Heart right ventricle (tissue), 16 donors: ENCODE results near the gene PCSK2. TPM values are rescaled to one million over a fixed set of nuclear protein-coding genes. Genes with fewer than 3 reads are reported as not detected.

Experiments
- ATAC-seq, 8 donors: fragments of 200-7000 bp; cut with Tn5 transposase; one replicate each; pipeline ENCODE4 v1.9.1; 2020; ENCODE audit warnings: mild to moderate bottlenecking in 8 of 8, moderate library complexity in 8 of 8, moderate number of reproducible peaks in 1 of 8
- DNase-seq, 2 donors: peaks; one replicate each; pipeline ENCODE4 v3.0.0-alpha.2; 2020
- H3K27ac ChIP-seq, 10 donors: fragments of 200-600 bp; sonication (generic) in 2 of 10; one replicate each; pipeline versions ENCODE4 v1.5.0 to v1.8.0; 2020 to 2022; ENCODE audit warnings: mild to moderate bottlenecking in 3 of 10
- H3K27me3 ChIP-seq, 7 donors: fragments of 200-600 bp; one replicate each; pipeline ENCODE4 v1.8.0; 2021 to 2022; ENCODE audit warnings: mild to moderate bottlenecking in 2 of 7
- H3K36me3 ChIP-seq, 9 donors: fragments of 200-600 bp; sonication (generic) in 1 of 9; one replicate each; pipeline versions ENCODE4 v1.5.0 to v1.8.0; 2020 to 2022; ENCODE audit warnings: mild to moderate bottlenecking in 2 of 9
- H3K4me1 ChIP-seq, 9 donors: fragments of 200-600 bp; sonication (generic) in 1 of 9; one replicate each; pipeline versions ENCODE4 v1.5.0 to v1.8.0; 2020 to 2022; ENCODE audit warnings: mild to moderate bottlenecking in 4 of 9
- H3K4me3 ChIP-seq, 10 donors: fragments of 200-600 bp; sonication (generic) in 2 of 10; one replicate each; pipeline versions ENCODE4 v1.5.0 to v1.8.0; 2020 to 2022; ENCODE audit warnings: mild to moderate bottlenecking in 7 of 10, moderate library complexity in 2 of 10
- H3K9me3 ChIP-seq, 11 donors: fragments of 200-600 bp in 10 of 11; sonication (generic) in 2 of 11; one replicate each; pipeline versions ENCODE4 v1.5.0 to v1.8.0; 2013 to 2022; ENCODE audit warnings: mild to moderate bottlenecking in 2 of 11, control low read depth in 1 of 11, moderate library complexity in 1 of 11
- CTCF ChIP-seq, 9 donors: fragments of 200-600 bp; sonication (generic) in 2 of 9; IDR thresholded peaks; one replicate each; pipeline versions ENCODE4 v1.5.0 to v1.8.0; 2021 to 2022; ENCODE audit warnings: antibody characterized with exemption in 9 of 9, mild to moderate bottlenecking in 5 of 9, moderate library complexity in 1 of 9
- WGBS, 2 donors: extraction: QIAGEN DNeasy Blood & Tissue Kit; methylation state at CpG; one replicate each; pipeline ENCODE4 v1.1.7; 2013; ENCODE audit warnings: inconsistent platforms in 1 of 2; 5-methylcytosine and 5-hydroxymethylcytosine counted together
- intact Hi-C, 10 donors: fragments of 100-400 bp; cut with DNase I; formaldehyde crosslinking; loops; one replicate each; pipeline versions ENCODE4 v1.11.1 to v1.14.2; 2022
- polyA plus RNA-seq, 2 donors: library from polyadenylated mRNA; stranded (reverse); fragments of 200-250 nt; gene quantifications; one replicate each; pipeline ENCODE4 v1.2.3, GENCODE V29; 2013
- total RNA-seq, 10 donors: library from RNA; stranded (reverse); fragmentation: NEBNext Ultra II Directional in 3 of 10; extraction: Animal tissue kit (Norgen Biotek cat#: 25700) in 3 of 10; gene quantifications; one replicate each; pipeline versions ENCODE4 v1.2.1 to v1.2.4, GENCODE V29; 2021 to 2023
- donor health status: Arrhythmogenic right ventricular cardiomyopathy.
- donor health status: ischemic (EF 13 %, LVEDD 7.1; RV severe dilation, severe dysfunction).
- donor health status: healthy with polysubstance abuse.
- donor health status: DM: no; HTN: yes; CAD: no.
- donor health status: DM: no; HTN: no; CAD: no.
- donor health status: ischemic (EF 25% LVEDD 6.9; RV normal size, moderate dysfunction).
- donor health status: ischemic (EF 25% LVEDD 5.7; RV mildly dilated, moderate dysfunction).
- donor health status: healthy.
- donor health status: DM: yes; HTN: yes; CAD: no.
- donor health status: Ischemic cardiomyopathy.
- donor health status: ischemic (EF 35%, LVEDD 5.7; RV mildly dilated, moderate dysfunction).
- donor health status: nonischemic (EF 11% LVEDD 7.7; RV severe dilation, severe dysfunction).
- donor health status: DM: yes; HTN: yes; CAD: no.
- donor health status: PGD.
- donor health status: ischemic (EF 29% LVEDD 5.4; RV normal size, mild dysfunction).
- donor health status: nonischemic (EF 23%, LVEDD 6.1; RV moderate dilation, normal function).

PCSK2 gene
- total and polyA plus RNA-seq, 12 donors: 0.09 to 1.4 (median 0.66) TPM; not detected in 1

GRCh38 chr20:17480696-17481095 lies 253.9 kb downstream of the PCSK2 start:
- H3K27ac ChIP-seq: no peak overlapping the region
- H3K36me3 ChIP-seq: no peaks in the 10 kb centered on the region
- no peaks in the 10 kb centered on the region for H3K4me1 ChIP-seq
- intact Hi-C loops: no loop called here
- no peak for DNase-seq
- peaks cover 0 to 5% (median 0%) of the 10 kb centered on the region in 11 donors for H3K9me3 ChIP-seq
- 83 to 84% methylated on average over 11 of the region's 11 CpGs for WGBS, 2 donors
- ATAC-seq: no peak
- H3K27me3 ChIP-seq: peaks cover 0 to 31% (median 6%) of the 10 kb centered on the region in 7 donors
- H3K4me3 ChIP-seq: no peak overlapping the region
- TF ChIP-seq CTCF (IDR thresholded peaks at IDR 0.05): no peak

- DNase-seq: no peak
These were observed 254.8 kb downstream of the PCSK2 start for GRCh38 chr20:17481661-17482060.

GRCh38 chr20:17482536-17482935 lies 255.7 kb downstream of the PCSK2 start:
- 81 to 88% methylated on average over 5 of the region's 5 CpGs for WGBS, 2 donors
- peaks cover 0 to 31% (median 6%) of the 10 kb centered on the region in 7 donors for H3K27me3 ChIP-seq

More at GRCh38 chr20:17481661-17482060, 254.8 kb downstream of the PCSK2 start:
- intact Hi-C loops: no loop called here
- H3K36me3 ChIP-seq: no peaks in the 10 kb centered on the region
- no peak for ATAC-seq
- no peak for TF ChIP-seq CTCF (IDR thresholded peaks at IDR 0.05)
- no peaks in the 10 kb centered on the region for H3K4me1 ChIP-seq
- 87 to 88% methylated on average over 16 of the region's 16 CpGs for WGBS, 2 donors
- H3K27ac ChIP-seq: no peak overlapping the region
- H3K4me3 ChIP-seq: no peak overlapping the region
- peaks cover 0 to 31% (median 6%) of the 10 kb centered on the region in 7 donors for H3K27me3 ChIP-seq
- peaks cover 0 to 5% (median 0%) of the 10 kb centered on the region in 11 donors for H3K9me3 ChIP-seq

GRCh38 chr20:17485017-17485416 lies 258.2 kb downstream of the PCSK2 start:
- intact Hi-C loops: no loop called here

More at GRCh38 chr20:17482536-17482935, 255.7 kb downstream of the PCSK2 start:
- Histone ChIP-seq H3K36me3 (no peaks in the 10 kb centered on the region), H3K27ac (no peak overlapping the region), H3K9me3 (peaks cover 0 to 5% (median 0%) of the 10 kb centered on the region in 11 donors), H3K4me3 (no peak overlapping the region), H3K4me1 (no peaks in the 10 kb centered on the region)
- intact Hi-C loops: no loop called here
- no peak for ATAC-seq
- no peak for TF ChIP-seq CTCF (IDR thresholded peaks at IDR 0.05)
- DNase-seq: no peak

More at GRCh38 chr20:17485017-17485416, 258.2 kb downstream of the PCSK2 start:
- ATAC-seq (no peak), DNase-seq (no peak)
- H3K36me3 ChIP-seq: no peaks in the 10 kb centered on the region
- peaks cover 0 to 5% (median 0%) of the 10 kb centered on the region in 11 donors for H3K9me3 ChIP-seq
- no peaks in the 10 kb centered on the region for H3K4me1 ChIP-seq
- H3K27ac ChIP-seq: no peak overlapping the region
- 89 to 91% methylated on average over 2 of the region's 2 CpGs for WGBS, 2 donors
- H3K4me3 ChIP-seq: no peak overlapping the region
- H3K27me3 ChIP-seq: peaks cover 0 to 29% (median 6%) of the 10 kb centered on the region in 7 donors
- no peak for TF ChIP-seq CTCF (IDR thresholded peaks at IDR 0.05)
